IPS DF 4.7 (cell line): Measurements from ENCODE around the gene GRIP1.

Experiments used
- DNase-seq: peaks from one replicate; pipeline ENCODE4 v3.0.0-alpha.2; 2013; ENCODE audit warnings: low spot score; ENCODE audit errors: extremely low read depth

The GRIP1 gene

DNA sequence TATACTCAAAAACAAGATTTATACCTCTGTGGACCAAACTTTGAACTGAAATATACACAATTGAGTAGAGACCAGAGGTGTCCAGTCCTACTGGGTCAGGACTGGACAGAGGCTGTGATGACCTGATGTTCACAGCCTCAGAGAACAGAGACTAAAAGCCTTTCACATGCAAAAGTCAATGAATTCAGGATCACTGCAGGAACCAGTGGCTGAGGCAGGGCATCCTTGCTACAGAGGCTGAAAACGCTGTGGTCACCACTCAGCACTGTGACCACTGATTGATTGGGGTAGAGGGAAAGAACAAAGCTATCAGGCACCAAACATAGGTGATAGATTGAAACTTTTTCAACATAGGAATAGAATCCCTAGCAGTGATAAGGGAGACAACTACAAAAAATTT lies 25.1 kb downstream of the GRIP1 start:
- peak; percentile 22 for DNase-seq

DNA sequence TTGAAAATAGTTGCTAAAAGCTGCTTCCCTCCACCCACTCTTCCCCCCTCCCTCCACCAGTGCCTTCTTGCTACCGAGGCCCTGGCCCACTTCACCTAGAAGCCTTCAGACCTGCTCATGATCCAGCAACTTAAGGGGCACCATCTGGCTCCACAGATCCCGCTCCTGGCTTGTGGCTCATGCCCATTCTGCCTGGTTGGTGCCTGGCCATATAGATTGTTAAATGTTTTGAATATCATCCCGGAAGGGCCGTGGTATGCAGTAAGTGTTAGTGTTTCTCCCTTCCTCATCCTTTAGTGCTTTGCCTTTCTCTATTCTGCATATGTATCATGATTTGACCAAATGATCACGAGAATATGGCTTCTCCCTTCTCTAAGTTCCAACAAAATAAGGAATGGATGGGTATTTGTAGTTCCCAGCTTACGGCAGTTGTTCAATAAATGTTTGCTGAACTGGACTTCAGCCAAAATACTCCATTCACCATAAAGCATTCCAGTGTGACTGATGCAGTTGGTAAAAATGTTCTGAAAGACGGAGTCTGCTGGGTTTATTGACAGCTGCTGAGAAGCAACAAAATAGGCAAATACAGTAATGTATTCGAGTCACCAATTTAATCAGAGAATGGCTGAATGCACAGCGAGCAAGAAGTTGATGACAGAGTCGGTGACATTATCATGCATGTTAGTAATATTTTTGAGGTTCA lies 30.7 kb downstream of the GRIP1 start:
- no peak for DNase-seq

DNA sequence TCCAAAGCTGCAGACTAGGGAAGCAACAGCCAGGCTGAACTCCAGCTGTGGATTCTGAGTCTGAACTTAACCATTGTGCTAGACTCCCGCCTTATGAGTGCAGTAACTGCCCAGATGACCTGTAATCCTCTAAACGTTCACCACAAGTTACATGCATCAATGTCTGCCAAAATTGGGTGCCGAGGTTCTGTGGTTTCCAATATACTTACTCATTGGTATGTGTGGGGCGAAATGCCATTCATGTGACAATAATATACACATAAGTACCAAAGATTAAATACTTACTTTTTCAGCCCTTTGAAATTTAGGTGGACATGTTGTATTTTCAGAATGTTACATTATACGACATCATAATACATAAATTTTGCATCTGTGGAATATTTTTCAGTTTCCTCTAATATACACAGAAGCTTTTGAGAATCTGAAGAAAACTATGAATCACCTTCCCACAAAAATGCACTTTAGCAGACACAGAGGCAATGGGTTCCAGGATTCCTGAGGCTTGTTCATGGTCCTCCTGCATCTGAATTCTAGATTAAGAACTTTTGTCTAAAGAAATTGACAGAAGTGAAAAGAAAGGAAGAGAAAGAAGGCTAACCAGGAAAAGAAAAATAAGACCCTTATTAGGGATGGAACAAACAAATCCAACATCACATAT lies 31.7 kb downstream of the GRIP1 start:
- DNase-seq: no peak

- DNase-seq: no peak
Measured at GRCh38 chr12:66644151-66644550, 34.7 kb downstream of the GRIP1 start.

GRCh38 chr12:66640691-66641460 lies 38.0 kb downstream of the GRIP1 start:
- no peak for DNase-seq

- no peak for DNase-seq
Measured at GRCh38 chr12:66638666-66639065, 40.2 kb downstream of the GRIP1 start.

GRCh38 chr12:66637699-66638301 lies 41.1 kb downstream of the GRIP1 start:
- no peak for DNase-seq

- DNase-seq: no peak
Measured at GRCh38 chr12:66636771-66637170, 42.1 kb downstream of the GRIP1 start.

- DNase-seq: no peak
Measured at GRCh38 chr12:66633676-66634075, 45.2 kb downstream of the GRIP1 start.

DNA sequence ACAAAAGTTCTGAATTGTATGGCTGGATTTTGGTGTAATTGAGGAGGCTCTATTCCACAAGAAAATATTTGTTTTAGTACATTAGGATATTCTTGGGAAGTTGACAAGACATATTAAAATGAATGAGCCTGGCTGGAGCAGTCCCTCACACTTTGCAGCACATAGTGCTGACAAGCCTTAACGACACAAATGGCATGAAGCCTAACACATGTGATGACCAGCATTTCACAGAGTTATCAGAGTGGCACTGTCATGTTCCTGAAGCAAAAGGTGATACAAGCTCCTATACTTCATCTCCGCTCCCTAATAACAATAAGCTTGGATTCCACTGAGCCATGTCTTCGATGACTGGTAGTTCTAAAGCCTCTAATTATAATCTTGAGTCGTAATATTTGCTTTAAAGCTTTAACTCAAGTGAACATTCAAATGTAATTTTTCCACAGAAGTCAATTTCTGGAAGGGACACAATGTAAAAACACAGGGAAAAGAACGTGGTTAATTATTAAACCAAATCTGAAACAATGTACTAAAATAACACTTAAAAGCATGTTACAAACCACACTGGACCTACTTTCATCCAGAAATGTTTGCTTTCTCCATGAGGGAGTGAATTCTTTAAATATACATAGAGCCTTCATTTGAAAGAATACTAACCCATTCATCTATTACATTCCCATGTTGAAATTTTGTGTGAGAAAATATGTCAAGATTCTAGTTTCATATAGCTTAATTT lies 49.6 kb downstream of the GRIP1 start:
- DNase-seq: no peak

GRCh38 chr12:66627988-66628317 lies 50.9 kb downstream of the GRIP1 start:
- no peak for DNase-seq

DNA sequence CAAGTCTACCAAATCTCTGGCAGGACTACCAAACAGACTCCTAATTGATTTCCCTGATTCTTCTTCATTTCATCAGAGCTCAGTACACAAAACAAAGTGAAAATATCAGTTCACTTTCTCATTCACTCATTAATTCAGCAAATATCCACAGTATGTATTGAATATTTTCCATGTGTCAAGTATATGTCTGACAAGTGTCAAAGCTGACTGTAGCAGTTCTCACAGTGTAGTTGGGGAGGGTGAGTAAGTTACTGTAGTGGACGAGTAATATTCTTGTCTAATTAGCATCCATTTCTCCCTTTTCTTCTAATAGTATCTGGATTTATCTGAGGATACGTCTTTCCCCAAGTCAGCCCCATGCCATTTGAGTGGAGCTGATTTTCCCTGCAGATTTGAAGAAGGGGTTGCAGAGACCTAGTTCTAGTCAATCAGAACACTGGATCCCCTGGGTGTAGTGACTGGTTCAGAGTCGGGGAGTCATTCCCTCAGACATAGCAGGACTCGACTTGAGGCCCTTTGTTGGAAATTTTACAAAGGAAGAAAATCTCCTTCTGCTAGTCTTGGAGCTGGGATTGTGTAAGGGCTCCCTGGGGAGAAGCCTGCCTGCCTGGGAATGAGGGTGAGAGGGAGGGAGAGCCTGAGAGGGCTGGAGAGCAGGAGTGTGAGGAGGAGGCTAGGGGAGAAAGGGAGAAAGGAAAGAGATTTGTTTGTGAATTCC lies 51.4 kb downstream of the GRIP1 start:
- no peak for DNase-seq

GRCh38 chr12:66624806-66625205 lies 54.1 kb downstream of the GRIP1 start:
- no peak for DNase-seq

DNA sequence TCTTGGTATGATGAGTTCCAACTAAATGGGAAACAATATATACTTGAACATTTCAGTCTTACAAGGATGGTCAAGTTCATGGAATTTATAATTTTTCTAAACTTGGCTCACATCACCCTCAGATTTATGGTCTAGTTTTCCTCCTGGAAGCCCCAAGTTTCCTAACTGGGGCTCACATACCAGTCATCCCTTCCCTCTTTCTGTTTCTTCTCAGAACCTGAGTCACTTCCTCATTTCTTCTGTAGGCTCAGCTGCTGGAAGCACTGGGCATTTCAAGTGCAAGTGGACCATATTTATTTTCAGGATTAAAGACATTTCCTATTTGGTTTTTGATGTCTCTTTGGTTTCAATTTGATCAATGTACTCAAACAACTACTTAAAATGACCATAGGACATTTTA lies 55.4 kb downstream of the GRIP1 start:
- no peak for DNase-seq

DNA sequence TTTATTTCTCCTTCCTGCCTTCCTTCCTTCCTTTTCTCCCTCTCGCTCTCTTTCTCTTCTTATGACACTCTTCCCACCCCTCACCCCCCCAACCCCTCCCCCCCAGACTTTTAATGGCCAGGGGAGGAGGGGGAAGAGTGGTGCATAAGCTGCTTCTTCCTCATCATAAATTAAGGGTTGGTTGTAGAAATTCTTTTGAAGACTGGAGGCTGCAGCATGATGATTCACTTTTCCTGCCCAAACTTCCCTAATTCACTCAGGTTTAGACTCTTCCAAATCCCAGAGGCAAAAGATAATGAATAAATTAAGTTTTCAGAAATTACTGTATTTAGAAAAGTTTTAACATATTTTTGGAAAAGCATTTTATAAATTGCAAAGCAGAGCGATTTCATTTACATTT lies 58.2 kb downstream of the GRIP1 start:
- DNase-seq: no peak

- DNase-seq: no peak
Measured at GRCh38 chr12:66620026-66620425, 58.9 kb downstream of the GRIP1 start.

GRCh38 chr12:66617991-66618390 lies 60.9 kb downstream of the GRIP1 start:
- no peak for DNase-seq

- DNase-seq: no peak
Measured at GRCh38 chr12:66612090-66612775, 66.6 kb downstream of the GRIP1 start.

GRCh38 chr12:66607147-66607546 lies 71.7 kb downstream of the GRIP1 start:
- no peak for DNase-seq

GRCh38 chr12:66605293-66605692 lies 73.6 kb downstream of the GRIP1 start:
- DNase-seq: no peak
